Measurements from ENCODE around the gene HNRNPA3. TPM values are rescaled to one million over a fixed set of nuclear protein-coding genes. Genes with fewer than 3 reads are reported as not detected.

HNRNPA3 gene
- total and polyA plus RNA-seq, 2 of the 13 experiments (the other 11 are each of a cell fraction or from before 2014, with no cell fraction given) = 73.3 to 97.7 TPM

GRCh38 chr2:177188482-177189469 lies 23.8 kb upstream of the HNRNPA3 start (continued):
- peak; percentile 75 for TF ChIP-seq KAT8 (CRISPR knock-in tag; IDR thresholded peaks at IDR 0.05)
- TF ChIP-seq ZBTB37 (CRISPR knock-in tag; IDR thresholded peaks at IDR 0.05) = 0 out of 2 replicates have a peak, but pooled peaks have one; percentile 7
- TF ChIP-seq FOXK2 (IDR thresholded peaks at IDR 0.05) = peak; percentile 85; the same call in 1 of the 2 replicates
- no peak for TF ChIP-seq ZNF382 (CRISPR knock-in tag; IDR thresholded peaks at IDR 0.05; ENCODE audit: borderline replicate concordance)
- TF ChIP-seq ZMYM4 (CRISPR knock-in tag; IDR thresholded peaks at IDR 0.05) = peak; percentile 84
- no peak for TF ChIP-seq RNF2 (conservative IDR thresholded peaks at IDR 0.05; ENCODE audit: low read depth)
- no peak for TF ChIP-seq ZNF468 (CRISPR knock-in tag; IDR thresholded peaks at IDR 0.05)
- TF ChIP-seq SAFB2 (CRISPR knock-in tag; IDR thresholded peaks at IDR 0.05; ENCODE audit: borderline replicate concordance, low read depth) = peak; percentile 13; the same call in 1 of the 2 replicates
- TF ChIP-seq FOXJ3 (CRISPR knock-in tag; IDR thresholded peaks at IDR 0.05; ENCODE audit: borderline replicate concordance) = peak; percentile 82
- peak; percentile 92 for TF ChIP-seq PATZ1 (CRISPR knock-in tag; IDR thresholded peaks at IDR 0.05)
- TF ChIP-seq ADNP (CRISPR knock-in tag; IDR thresholded peaks at IDR 0.05) = peak; percentile 82
- peak; percentile 92 for TF ChIP-seq SP5 (CRISPR knock-in tag; IDR thresholded peaks at IDR 0.05; ENCODE audit: borderline replicate concordance, low read depth)
- TF ChIP-seq NR2F6 (IDR thresholded peaks at IDR 0.05) = peak; percentile 89
- TF ChIP-seq NR2F6 (CRISPR knock-in tag; IDR thresholded peaks at IDR 0.05) = peak; percentile 90
- 0 out of 2 replicates have a peak, but pooled peaks have one; percentile 18 for TF ChIP-seq MYC (CRISPR knock-in tag; IDR thresholded peaks at IDR 0.05; ENCODE audit: borderline replicate concordance)
- TF ChIP-seq NFYC (CRISPR knock-in tag; IDR thresholded peaks at IDR 0.05) = no peak
- TF ChIP-seq HNF1A (IDR thresholded peaks at IDR 0.05; ENCODE audit: low read depth) = 0 out of 2 replicates have a peak, but pooled peaks have one; percentile 34
- no peak for TF ChIP-seq HNF1A (CRISPR knock-in tag; IDR thresholded peaks at IDR 0.05; ENCODE audit: borderline replicate concordance)
- peak; percentile 96 for TF ChIP-seq GFI1 (CRISPR knock-in tag; IDR thresholded peaks at IDR 0.05; ENCODE audit: borderline replicate concordance)
- no peak; a peak in 1 of 4 replicates for TF ChIP-seq MAFK (conservative IDR thresholded peaks at IDR 0.05 in 1 of 2, IDR thresholded peaks at IDR 0.05 in 1 of 2; ENCODE audit: low read length in 2 of 2)

Measured in HepG2 (cell line).